Stomach (tissue), 9 donors: ENCODE measurements around the gene CRTAP. TPM values are rescaled to one million over a fixed set of nuclear protein-coding genes. Genes with fewer than 3 reads are reported as not detected.
"Not testable (repeated sequence)": the region's sequence is repeated elsewhere in the genome, so short reads cannot be mapped to it uniquely, and the experiment has no call there.

Experiments used
- DNase-seq, 2 donors: peaks; one replicate each; pipeline versions ENCODE4 v3.0.0 to v3.0.0-alpha.2; 2013 to 2019
- H3K27ac ChIP-seq, 5 donors: fragments of 200-600 bp in 4 of 5; sonication (generic) in 4 of 5; one replicate each; pipeline ENCODE4 v1.5.1; 2013 to 2019; ENCODE audit warnings: mild to moderate bottlenecking in 1 of 5, moderate library complexity in 1 of 5
- H3K27me3 ChIP-seq, 3 donors: fragments of 200-600 bp; sonication (generic); one replicate each; pipeline ENCODE4 v1.5.1; 2017 to 2019; ENCODE audit warnings: mixed run types in 1 of 3
- H3K36me3 ChIP-seq, 4 donors: fragments of 200-600 bp; sonication (generic); 1 replicate in 3 of 4; 2 replicates in 1 of 4; pipeline ENCODE4 v1.5.1; 2016 to 2019
- H3K4me1 ChIP-seq, 4 donors: fragments of 200-600 bp; sonication (generic); one replicate each; pipeline ENCODE4 v1.5.1; 2016 to 2019
- H3K4me3 ChIP-seq, 4 donors: fragments of 200-600 bp; sonication (generic) in 3 of 4; one replicate each; pipeline ENCODE4 v1.5.1; 2016 to 2019; ENCODE audit warnings: mild to moderate bottlenecking in 1 of 4
- H3K9me3 ChIP-seq, 4 donors: fragments of 200-600 bp; sonication (generic); one replicate each; pipeline ENCODE4 v1.5.1; 2016 to 2019
- CTCF ChIP-seq, 7 experiments: fragments of 450-650 bp in 4 of 7; fragments of 200-600 bp in 3 of 7; sonication (generic) in 3 of 7; IDR thresholded peaks; one replicate each; pipeline ENCODE4 v1.5.1; 2016 to 2019; ENCODE audit warnings: antibody characterized with exemption in 7 of 7, control low read depth in 2 of 7, mild to moderate bottlenecking in 1 of 7
- EP300 ChIP-seq: sonication (generic); formaldehyde crosslinking; IDR thresholded peaks from one replicate; pipeline ENCODE4 v1.6.1; 2017; ENCODE audit warnings: antibody characterized with exemption
- POLR2A ChIP-seq, 4 donors: fragments of 450-650 bp; IDR thresholded peaks; one replicate each; pipeline ENCODE4 v1.6.1; 2016; ENCODE audit warnings: antibody characterized with exemption in 4 of 4, control low read depth in 2 of 4, mild to moderate bottlenecking in 1 of 4, moderate library complexity in 1 of 4
- POLR2AphosphoS5 ChIP-seq, 3 donors: sonication (generic); formaldehyde crosslinking; IDR thresholded peaks; one replicate each; pipeline ENCODE4 v1.6.1; 2016; ENCODE audit warnings: antibody characterized with exemption in 3 of 3
- WGBS, 5 donors: extraction: QIAGEN DNeasy Blood & Tissue Kit in 3 of 5; methylation state at CpG; one replicate each; pipeline versions ENCODE4 v1.1.5 to v1.1.7; 2013 to 2018; 5-methylcytosine and 5-hydroxymethylcytosine counted together
- intact Hi-C: fragments of 100-400 bp; cut with DNase I; formaldehyde crosslinking; loops from one replicate; pipeline ENCODE4 v1.15.1; 2023; ENCODE audit warnings: low total_unique reads
- polyA plus RNA-seq, 3 donors: library from polyadenylated mRNA; stranded (reverse); fragments of 200-250 nt; gene quantifications; one replicate each; pipeline ENCODE4 v1.2.3, GENCODE V29; 2013
- total RNA-seq, 5 donors: library from RNA; depleted of rRNA; stranded (reverse); fragments of >200 nt; gene quantifications; one replicate each; pipeline versions ENCODE4 v1.1.0 to v1.2.3, GENCODE V29; 2014 to 2016
- donor health status: healthy with polysubstance abuse.
- donor health status: Bipolar disorder and iron deficiency.
- donor health status: healthy.

CRTAP gene
- total and polyA plus RNA-seq, 8 donors, result 65.2 to 284 (median 96.5) TPM

DNA sequence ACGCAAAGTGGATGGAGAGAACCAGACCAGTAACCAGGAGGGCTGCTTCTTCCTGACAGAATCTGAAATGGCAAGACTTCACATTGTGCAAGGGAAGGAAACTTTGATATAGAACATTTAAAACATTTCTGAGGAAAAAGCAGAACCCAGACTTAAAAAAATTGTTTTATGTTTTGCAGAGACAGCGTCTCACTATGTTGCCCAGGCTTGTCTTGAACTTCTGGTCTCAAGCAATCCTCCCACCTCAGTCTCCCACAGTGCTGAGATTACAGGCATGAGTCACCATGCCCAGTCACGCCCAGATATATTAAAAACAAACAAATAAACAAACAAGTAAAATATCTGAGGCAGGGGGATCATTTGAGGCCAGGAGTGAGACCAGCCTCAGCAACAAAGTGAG, 46.2 kb downstream of the CRTAP start:
- Histone ChIP-seq H3K4me3 (no peak overlapping the region), H3K9me3 (no peaks in the 10 kb centered on the region), H3K27me3 (no peaks in the 10 kb centered on the region), H3K36me3 (no peaks in the 10 kb centered on the region), H3K4me1 (no peaks in the 10 kb centered on the region), H3K27ac (no peak overlapping the region)
- DNase-seq, result no peak
- TF ChIP-seq EP300, result no peak
- TF ChIP-seq CTCF (IDR thresholded peaks at IDR 0.05), result no peak
- no peak for TF ChIP-seq POLR2AphosphoS5 (IDR thresholded peaks at IDR 0.05)
- no peak for TF ChIP-seq POLR2A (IDR thresholded peaks at IDR 0.05)
- intact Hi-C loops, result no loop called here
- 67 to 79% (median 71%) methylated on average over 3 of the region's 3 CpGs for WGBS, 5 donors

DNA sequence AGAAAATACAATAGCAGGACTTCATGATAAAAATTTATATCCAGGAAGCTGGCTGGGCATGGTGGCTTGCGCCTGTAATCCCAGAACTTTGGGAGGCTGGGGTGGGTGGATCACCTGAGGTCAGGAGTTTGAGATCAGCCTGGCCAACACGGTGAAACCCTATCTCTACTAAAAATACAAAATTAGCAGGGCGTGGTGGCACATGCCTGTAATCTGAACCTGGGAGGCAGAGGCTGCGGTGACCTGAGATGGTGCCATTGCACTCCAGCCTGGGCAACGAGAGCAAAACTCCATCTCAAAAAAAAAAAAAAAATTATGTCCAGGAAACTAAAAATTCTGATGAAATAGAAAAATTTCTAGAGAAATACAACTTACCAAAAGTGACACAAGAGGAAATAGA, 48.8 kb downstream of the CRTAP start:
- intact Hi-C loops, DNase-seq, H3K4me3 ChIP-seq, H3K27me3 ChIP-seq, H3K9me3 ChIP-seq, H3K36me3 ChIP-seq, H3K4me1 ChIP-seq, H3K27ac ChIP-seq: not testable (repeated sequence)
- 67 to 77% (median 70%) methylated on average over 5 of the region's 5 CpGs for WGBS, 5 donors

DNA sequence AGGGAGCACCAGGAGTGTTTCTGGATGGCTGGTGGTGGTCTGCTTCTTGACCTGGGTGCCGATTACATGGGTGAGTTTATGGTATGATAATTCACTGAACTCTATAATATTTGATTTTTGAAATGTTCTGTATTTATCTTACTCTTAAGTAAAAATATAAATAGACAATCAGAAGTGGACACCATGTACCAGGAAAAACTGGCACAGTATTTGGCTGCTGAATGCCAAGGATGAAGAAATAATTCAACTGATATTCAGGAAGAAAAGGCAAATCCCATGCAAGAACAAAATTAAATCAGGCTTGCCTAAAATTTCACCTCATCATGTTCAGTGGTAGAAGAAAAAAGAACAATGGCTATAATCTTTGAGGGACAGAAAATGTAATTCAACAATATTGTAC, 51.6 kb downstream of the CRTAP start:
- Histone ChIP-seq H3K36me3 (no peaks in the 10 kb centered on the region), H3K27me3 (no peaks in the 10 kb centered on the region), H3K27ac (no peak overlapping the region), H3K4me3 (no peak overlapping the region), H3K9me3 (no peaks in the 10 kb centered on the region), H3K4me1 (peaks cover 0 to 11% (median 4%) of the 10 kb centered on the region in 4 donors)
- no peak for DNase-seq
- intact Hi-C loops, result no loop called here
- WGBS, 5 donors, result 85 to 95% (median 87%) methylated on average over 1 of the region's 1 CpG
- TF ChIP-seq EP300, result no peak
- TF ChIP-seq POLR2A (IDR thresholded peaks at IDR 0.05), result no peak
- no peak for TF ChIP-seq CTCF (IDR thresholded peaks at IDR 0.05)
- no peak for TF ChIP-seq POLR2AphosphoS5 (IDR thresholded peaks at IDR 0.05)

DNA sequence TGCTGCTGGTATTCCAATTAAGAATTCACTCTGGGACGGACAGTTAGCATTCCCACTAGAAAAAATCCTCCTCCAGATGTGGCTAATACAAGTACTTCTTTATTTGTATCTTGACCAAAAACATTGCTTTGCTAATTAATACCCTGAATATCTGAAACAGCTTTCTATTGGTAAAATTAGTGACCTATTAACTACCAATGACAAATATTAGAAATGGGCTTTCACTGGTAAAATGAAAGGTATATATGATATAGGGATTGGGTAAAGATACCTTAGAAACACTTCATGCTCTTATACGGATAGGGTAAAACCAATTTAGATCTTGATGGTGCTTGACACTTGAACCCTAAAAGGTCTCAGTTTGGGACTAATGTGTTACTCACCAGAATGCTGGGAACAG, 52.3 kb downstream of the CRTAP start:
- Histone ChIP-seq H3K36me3 (no peaks in the 10 kb centered on the region), H3K27me3 (no peaks in the 10 kb centered on the region), H3K27ac (no peak overlapping the region), H3K4me3 (no peak overlapping the region), H3K9me3 (no peaks in the 10 kb centered on the region), H3K4me1 (peaks cover 0 to 11% (median 4%) of the 10 kb centered on the region in 4 donors)
- intact Hi-C loops, result no loop called here
- no peak for DNase-seq
- 72 to 86% (median 78%) methylated on average over 2 of the region's 2 CpGs for WGBS, 5 donors
- TF ChIP-seq EP300, result no peak
- no peak for TF ChIP-seq POLR2A (IDR thresholded peaks at IDR 0.05)
- no peak for TF ChIP-seq POLR2AphosphoS5 (IDR thresholded peaks at IDR 0.05)
- no peak for TF ChIP-seq CTCF (IDR thresholded peaks at IDR 0.05)

DNA sequence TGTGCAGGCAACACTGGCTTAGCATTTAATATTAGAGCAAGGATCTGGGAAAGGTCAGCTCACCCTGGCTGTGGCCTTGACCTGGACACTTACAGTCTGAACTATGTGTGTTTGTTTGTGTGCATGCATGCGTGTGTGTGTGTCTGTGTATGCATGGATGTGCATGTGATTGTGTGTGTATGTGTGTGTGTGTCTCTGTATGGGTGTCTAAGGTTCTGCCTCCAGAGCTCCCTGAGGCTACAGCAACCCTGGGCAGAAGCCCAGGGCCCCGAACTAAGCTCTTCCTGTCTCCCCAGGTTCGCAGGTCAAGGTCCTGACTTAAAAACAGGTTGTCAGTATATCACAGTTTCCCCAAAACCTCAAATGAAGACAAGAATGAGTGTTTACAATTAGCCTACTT, 53.5 kb downstream of the CRTAP start:
- intact Hi-C loops, result no loop called here
- no peak for DNase-seq
- 67 to 79% (median 73%) methylated on average over 3 of the region's 3 CpGs for WGBS, 5 donors
- no peak overlapping the region for H3K4me3 ChIP-seq
- no peaks in the 10 kb centered on the region for H3K36me3 ChIP-seq
- H3K27ac ChIP-seq, result peak overlapping the region in 1 of 5 donors; percentile 22
- no peaks in the 10 kb centered on the region for H3K27me3 ChIP-seq
- H3K9me3 ChIP-seq, result no peaks in the 10 kb centered on the region
- peaks cover 0 to 11% (median 4%) of the 10 kb centered on the region in 4 donors for H3K4me1 ChIP-seq
- no peak for TF ChIP-seq CTCF (IDR thresholded peaks at IDR 0.05)
- TF ChIP-seq POLR2AphosphoS5 (IDR thresholded peaks at IDR 0.05), result no peak
- no peak for TF ChIP-seq EP300
- TF ChIP-seq POLR2A (IDR thresholded peaks at IDR 0.05), result no peak
